GM21737 (cell line): ENCODE data around the gene ARSK.
A peak's percentile ranks its signal among the peaks of the same experiment; 100 is the strongest.
"Not testable (repeated sequence)": the region's sequence is repeated elsewhere in the genome, so short reads cannot be mapped to it uniquely, and the experiment has no call there.

Source experiments
- ATAC-seq: cut with Tn5 transposase; IDR thresholded peaks from one replicate; pipeline ENCODE4 v1.9.1; 2021; ENCODE audit warnings: mild to moderate bottlenecking, moderate library complexity; ENCODE audit not compliant: unreplicated experiment

ARSK gene

DNA sequence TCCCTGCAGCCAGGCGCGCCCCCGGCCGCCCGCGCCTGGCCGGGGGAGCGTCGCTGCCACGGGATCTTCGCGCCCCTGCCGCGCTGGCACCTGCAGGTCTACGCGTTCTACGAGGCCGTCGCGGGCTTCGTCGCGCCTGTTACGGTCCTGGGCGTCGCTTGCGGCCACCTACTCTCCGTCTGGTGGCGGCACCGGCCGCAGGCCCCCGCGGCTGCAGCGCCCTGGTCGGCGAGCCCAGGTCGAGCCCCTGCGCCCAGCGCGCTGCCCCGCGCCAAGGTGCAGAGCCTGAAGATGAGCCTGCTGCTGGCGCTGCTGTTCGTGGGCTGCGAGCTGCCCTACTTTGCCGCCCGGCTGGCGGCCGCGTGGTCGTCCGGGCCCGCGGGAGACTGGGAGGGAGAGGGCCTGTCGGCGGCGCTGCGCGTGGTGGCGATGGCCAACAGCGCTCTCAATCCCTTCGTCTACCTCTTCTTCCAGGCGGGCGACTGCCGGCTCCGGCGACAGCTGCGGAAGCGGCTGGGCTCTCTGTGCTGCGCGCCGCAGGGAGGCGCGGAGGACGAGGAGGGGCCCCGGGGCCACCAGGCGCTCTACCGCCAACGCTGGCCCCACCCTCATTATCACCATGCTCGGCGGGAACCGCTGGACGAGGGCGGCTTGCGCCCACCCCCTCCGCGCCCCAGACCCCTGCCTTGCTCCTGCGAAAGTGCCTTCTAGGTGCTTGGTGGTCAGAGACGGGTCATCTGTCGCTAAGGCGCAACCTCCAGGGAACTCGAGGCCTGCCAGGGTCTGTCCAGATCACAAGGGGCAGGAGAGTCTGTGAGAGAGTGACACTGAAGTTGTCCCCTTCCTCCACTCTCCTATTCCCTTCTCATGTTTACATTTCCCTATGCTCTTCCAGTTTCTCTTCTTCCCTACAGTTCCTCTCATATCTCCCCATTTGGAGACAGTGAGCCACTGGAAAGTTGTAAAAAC is 66.3 kb downstream of the ARSK start:
- peak; percentile 43 for ATAC-seq

DNA sequence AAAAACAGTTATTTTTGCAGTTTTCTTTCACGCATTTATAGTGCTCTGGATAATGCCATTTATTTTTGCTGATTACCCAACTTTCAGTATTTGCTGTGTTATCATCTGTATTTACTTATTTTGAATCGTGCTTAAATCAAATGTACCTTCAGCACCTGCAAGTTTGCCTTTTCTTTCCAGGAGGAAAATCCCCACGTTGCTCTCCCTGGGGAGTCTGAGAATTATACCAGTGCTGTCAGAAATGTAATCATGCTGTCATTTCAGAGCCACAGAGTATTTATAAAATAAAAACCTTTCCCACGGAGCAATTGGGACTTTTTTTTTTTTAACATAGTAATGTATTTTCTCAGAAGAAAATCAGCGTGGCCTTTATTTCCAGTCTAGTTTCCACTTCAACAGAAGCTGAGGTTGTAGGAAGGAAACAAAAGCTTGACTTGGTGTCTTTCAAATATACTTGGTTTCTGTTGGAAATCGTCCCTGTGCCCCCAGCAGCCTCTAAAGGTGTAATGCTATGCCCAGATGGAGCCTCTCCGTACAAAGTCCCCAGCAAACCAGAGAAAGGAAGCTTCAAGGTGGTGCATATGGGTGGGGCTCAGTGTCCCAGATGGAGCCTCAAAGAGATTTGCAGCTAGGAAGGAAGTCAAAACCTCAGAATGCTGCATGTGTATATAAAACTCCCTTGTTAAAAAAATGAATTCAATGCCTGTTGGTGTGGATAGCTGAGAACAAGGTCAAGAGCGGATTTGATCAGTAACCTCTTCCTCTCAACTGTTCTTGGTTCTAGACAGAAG is 67.1 kb downstream of the ARSK start:
- ATAC-seq, result no peak

DNA sequence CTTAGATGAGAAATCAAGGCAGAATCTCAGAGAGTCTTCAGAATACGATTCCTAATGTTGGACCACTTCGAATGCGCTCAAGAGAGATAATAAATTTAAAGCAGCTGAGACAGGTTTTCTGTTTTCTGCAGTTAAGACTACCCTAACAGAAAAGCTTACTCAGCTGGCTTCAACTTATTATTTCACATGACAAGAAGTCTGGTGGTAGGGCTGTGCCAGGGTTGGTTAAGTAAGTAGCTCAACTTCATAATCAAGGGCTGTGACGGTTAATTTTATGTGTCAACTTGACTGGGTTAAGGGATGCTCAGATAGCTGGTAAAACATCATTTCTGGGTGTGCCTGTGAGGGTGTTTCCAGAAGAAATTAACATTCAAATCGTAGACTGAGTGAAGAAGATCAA is 68.8 kb downstream of the ARSK start:
- no peak for ATAC-seq

DNA sequence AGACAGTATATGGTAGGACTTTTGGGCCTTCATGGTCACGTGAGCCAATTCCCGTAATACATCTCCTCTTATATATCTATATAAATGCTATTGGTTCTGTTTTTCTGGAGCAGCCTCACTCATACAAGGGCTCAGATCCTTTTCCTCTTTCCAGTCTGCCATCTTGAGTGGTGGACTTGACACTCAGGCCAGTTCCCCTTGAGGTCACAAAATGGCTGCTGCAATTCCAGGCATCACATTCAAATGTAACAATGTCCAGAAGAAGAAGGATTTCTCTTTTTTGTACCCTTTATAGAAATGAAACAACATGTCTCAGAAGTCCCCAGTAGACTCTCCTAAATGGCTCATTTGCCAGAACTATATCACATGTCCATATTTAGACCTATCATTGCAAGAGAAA is 69.5 kb downstream of the ARSK start:
- ATAC-seq, result no peak

DNA sequence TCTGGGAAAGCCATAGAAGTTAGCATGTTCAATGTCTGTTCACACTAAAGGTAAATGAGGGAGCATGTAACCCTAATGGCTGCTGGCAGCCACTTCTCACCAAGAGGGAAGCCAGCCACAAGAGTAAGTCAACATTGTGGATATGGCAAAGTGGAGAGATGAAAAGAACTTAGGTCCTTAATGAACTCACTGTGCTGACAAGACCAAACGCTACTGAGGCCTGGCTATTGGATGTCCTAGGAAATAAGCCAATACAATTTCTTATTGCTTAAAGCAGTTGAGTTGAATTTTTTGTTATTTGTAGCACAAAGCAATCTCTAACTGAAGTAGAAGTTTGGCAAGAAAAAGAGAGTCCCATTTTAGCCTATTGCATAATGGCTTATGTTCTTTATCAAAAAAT is 71.8 kb downstream of the ARSK start:
- ATAC-seq, result no peak

DNA sequence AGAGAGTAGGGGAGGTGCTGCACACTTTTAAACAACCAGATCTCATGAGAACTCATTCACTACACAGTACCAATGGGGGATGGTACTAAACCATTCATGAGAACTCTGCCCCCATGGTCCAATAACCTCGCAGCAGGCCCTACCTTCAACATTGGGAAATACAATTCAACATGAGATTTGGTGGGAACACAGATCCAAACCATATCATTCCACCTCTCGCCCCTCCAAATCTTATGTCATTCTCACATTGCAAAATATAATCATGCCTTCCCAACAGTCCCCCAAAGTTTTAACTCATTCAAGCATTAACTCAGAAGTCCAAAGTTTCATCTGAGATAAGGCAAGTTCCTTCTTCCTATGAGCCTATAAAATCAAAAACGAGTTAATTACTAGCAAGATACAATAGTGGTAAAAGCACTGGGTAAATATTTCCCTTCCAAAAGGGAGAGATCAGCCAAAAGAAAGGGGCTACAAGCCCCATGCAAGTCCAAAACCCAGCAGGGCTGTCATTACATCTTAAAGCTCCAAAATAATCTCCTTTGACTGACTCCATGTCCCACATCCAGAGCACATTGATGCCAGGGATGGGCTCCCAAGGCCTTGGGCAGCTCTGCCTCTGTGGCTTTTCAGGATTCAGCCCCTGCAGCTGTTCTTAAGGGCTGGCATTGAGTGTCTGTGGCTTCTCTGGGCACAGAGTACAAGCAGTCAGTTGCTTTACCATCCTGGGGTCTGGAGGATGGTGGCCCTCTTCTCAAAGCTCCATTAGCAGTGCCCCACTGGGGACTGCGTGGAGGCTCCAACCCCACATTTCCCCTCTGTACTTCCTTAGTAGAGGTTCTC is 73.3 kb downstream of the ARSK start:
- no peak for ATAC-seq

DNA sequence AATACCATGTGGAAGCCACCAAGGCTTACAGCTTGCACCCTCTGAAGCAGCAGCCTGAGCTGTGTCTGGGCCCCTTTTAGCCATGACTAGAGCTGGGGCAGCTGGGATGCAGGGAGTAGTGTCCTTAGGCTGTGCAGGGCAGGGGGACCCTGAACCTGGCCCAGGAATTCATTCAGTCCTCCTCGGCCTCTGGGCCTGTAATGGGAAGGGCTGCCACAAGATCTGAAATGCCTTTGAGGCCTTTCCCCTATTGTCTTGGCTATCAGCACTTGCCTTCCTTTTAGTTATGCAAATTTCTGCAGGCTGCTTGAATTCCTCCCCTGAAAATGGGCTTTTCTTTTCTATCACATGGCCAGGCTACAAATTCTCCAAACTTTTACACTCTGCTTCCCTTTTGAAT is 74.0 kb downstream of the ARSK start:
- ATAC-seq, result no peak

DNA sequence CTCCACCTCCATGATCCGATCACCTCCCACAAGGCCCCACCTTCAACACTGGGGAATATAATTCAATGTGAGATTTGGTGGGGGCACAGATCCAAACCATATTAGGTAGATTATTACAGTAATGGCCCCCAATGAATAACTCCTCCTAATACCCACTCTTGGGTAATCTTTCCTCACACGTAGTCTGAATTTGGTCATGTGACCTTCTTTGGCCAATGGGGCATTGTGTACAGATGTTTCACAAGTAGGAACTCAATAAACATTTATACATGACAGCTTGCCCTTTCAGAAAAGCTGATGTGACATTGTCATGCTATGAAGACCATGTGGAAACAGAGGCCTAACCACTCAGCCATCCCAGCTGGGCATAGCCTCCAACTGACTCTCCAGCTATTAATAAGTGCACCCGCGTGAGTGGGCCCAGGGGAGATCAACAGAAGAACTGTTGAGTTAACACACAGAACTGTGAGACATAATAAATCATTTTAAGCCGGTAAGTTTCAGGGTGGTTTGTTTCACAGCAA is 75.6 kb downstream of the ARSK start:
- no peak for ATAC-seq

DNA sequence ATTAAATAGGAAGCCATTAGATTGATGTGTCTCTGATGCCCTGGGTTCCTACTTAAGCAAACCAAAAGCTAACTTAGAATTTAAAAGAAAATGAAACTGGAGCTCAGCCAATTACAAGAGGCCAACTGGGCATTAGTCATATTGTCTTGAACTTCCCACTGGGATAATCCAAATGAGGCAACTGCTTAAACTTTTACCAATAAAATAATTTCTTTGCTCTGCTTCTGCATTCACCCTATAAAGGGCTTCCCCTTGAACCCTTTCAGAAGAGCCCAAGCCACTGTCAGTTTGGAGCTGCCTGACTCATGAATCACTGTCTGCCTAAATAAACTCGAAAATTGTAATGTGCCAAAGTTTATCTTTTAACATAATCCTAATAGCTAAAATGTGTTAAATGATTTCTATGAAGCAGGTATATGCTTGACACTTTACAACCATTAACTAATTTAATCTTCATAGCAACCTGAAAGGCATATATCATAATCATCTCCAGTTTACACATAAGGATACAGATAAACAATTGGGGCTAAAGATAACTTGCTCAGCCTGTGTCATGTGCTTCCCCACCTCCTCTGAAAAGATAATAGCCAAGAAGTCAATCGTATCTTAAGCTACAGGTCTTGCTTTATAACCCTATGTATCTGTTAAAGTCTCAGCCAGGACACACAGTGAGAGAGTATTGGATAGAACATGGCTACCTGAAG is 76.5 kb downstream of the ARSK start:
- peak; percentile 6 for ATAC-seq

DNA sequence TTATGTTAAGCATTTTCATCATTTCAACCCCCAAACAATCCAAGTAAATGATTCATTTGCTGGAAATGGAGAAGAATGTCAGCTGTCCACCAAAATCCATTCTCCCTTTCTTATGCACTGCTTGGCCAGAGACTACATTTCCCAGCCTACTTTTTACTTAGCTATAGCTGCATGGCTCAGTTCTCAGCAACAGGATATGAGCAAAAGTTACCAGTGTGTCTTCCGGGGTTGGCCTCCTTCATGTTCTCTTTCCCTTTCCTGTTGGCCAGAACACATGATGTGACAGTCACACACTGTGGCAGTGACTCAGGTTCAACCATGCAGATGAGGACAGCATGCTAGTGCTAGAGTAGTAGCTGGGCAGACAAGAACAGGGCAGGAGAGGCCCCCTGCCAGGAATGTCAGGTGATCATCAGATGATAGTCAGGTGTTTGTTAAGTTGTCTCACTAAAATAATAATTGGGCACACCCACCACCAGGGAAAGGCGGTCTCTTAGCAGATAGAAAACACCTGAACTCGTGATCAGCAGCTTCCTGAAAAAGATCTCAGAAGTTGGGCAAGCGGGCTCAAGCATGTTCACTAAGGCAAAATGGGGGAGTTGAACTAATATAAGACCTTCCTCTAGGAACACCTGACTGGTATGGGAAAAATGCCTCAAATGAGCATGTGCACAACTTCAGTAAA is 77.2 kb downstream of the ARSK start:
- ATAC-seq, result peak; percentile 94

DNA sequence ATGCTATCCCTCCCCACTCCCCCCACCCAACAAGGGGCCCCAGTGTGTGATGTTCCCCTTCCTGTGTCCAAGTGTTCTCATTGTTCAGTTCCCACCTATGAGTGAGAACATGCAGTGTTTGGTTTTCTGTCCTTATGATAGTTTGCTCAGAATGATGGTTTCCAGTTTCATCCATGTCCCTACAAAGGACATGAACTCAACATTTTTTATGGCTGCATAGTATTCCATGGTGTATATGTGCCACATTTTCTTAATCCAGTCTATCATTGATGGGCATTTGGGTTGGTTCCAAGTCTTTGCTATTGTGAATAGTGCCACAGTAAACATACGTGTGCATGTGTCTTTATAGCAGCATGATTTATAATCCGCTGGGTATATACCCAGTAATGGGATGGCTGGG is 78.0 kb downstream of the ARSK start:
- not testable (repeated sequence) for ATAC-seq

DNA sequence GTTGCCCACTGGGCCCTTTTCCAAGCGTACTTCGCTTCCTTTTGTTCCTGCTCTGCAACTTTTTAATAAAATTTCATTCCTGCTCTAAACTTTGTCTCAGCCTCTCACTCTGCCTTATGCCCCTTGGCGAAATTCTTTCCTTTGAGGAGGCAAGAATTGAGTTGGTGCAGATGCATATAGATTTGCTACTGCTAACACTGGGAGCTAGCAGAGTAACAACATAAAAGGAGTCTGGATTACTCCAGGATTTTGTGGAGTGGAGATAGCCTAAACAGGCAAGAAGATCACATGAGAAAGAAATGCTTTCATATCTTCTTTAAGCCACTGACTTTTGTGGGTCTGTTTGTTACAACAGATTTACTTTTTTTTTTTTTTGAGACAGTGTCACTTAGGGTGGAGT is 78.8 kb downstream of the ARSK start:
- no peak for ATAC-seq

DNA sequence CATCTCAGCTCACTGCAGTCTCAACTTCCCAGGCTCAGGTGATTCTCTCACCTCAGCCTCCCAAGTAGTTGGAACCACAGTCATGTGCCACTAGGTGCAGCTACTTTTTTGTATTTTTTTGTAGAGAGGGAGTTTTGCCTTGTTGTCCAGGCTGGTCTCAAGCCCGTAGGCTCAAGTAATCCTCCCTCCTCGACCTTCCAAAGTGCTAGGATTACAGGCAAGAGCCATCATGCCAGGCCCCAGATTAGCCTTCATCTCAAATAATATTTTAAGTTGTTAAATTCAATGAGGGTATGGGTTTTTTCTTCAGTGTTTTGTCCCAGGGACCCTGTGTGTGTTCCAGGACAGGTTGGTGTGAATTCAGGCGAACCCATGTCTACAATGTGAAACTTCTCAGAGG is 79.2 kb downstream of the ARSK start:
- ATAC-seq, result no peak

DNA sequence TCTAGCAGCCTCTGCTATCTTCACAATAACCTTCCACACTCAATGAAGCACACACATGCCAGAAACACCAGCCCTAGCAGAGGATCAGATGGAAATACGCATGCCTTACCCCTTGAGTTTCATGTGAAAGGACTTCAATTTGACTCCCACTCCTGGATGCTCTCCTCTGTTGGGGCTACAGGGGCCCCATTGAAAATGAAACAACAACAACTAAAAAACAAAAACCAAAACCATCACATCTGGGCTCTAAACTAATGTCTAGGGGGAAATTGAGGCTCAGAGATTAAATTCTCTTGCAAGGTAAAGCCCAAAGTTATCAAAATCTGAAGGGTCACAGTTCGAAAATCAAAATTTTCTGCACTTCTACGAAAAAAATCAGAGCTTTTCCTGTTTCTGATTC is 83.7 kb downstream of the ARSK start:
- ATAC-seq, result no peak

DNA sequence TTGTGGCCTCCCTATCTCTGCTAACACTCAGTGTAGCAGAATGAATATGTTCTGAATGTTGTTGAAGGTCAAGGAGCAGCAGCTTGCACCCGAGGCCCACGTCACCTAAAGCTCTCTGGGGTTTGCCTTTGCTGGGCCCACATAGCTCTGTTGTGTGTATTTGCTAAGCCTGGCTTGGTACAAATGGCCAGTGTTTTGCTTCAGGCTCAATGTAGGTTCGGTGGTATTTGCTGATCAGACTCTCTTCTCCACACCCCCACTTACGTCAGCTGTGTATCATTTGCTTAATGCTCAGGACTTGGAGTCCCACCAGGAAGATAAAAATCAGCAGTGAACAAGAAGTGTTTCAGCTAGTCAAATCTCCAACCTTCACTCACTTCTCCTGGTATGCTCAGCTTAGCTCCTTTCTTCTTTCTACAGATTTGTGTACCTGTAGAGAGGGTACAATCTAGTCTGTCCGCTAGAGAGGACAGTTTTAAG is 86.9 kb downstream of the ARSK start:
- no peak for ATAC-seq

DNA sequence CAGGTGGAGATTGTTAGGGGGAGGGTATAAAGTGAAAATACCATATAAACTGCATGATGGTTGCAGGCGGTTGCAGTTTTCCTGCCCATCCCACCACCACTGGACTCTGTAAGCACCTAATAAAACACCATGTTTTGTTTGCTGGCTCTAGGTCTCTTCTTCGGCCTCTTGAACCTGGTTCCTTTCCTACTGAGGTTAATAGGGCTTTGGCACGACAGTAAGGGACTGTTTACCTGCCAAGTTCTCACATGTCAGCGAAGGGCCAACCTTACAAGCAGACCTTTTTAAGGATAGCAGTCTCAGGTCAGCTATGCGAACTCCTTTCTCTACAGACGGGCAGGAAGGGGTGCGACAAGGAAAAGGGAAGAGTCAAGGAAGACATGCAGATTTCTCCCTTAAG is 88.3 kb downstream of the ARSK start:
- ATAC-seq, result no peak

DNA sequence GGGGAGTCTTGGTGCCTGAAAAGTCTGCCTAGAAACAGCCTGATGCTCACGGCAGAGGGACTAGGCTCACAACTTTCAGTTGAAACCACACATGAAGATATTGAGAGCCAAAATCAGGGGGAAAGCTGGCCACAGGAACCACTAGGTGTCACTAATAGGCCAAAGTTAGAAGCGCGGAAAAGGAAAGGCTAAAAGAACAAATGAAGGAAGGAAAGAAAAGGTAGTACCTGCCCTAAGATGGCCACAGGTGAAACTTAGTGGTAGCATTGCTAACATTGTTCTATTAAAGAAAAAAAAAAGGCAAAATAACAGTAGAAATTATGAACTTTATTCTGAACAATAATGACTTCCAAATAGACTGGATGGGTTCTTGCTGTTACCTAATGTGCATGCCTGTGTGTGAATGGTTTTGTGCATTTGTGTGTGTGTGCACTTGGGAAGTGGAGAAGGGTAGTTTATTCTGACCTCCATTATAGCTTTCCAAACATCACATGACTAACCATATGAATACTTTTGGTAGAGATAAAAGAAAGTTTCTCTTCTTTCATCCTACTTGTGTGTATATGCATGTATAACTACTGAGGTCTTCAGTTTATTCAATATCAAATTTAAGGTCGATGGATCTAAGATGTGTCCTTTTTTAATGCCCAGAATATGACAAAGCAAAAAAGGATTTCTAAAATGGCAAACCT is 89.6 kb downstream of the ARSK start:
- peak; percentile 38 for ATAC-seq

DNA sequence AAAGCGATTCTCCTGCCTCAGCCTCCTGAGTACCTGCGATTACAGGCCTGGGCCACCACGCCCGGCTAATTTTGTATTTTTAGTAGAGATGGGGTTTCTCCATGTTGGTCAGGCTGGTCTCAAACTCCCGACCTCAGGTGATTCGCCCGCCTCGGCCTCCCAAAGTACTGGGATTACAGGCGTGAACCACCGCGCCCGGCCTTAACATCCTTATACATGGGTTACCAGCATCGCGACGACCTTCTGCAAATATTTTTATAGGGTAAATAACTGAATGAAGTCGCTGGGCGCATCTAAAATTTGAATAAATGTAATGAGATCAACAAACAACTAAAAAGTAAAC is 91.3 kb downstream of the ARSK start:
- not testable (repeated sequence) for ATAC-seq
